Measurements from ENCODE around the gene NEDD1.

GRCh38 chr12:96902076-96902475 lies 5.0 kb upstream of the NEDD1 start:
- TF ChIP-seq FOXM1 (IDR thresholded peaks at IDR 0.05; ENCODE audit: borderline replicate concordance) (no peak), SP1 (IDR thresholded peaks at IDR 0.05) (no peak), FOXA1 (IDR thresholded peaks at IDR 0.05) (no peak), ELF4 (IDR thresholded peaks at IDR 0.05) (no peak), PKNOX1 (IDR thresholded peaks at IDR 0.05) (no peak)
